SK-N-SH (cell line): ENCODE results near the gene GRIP2. TPM values are rescaled to one million over a fixed set of nuclear protein-coding genes. Genes with fewer than 3 reads are reported as not detected.

Source experiments
- CTCF ChIA-PET: fragments of 300-600, 350-600 bp; formaldehyde crosslinking; extraction: SDS; loops from one replicate; lab custom pipeline; 2021; lab: Yijun Ruan, JAX
- POLR2A ChIA-PET: fragments of 350-600 bp; sonication (Branson Sonifier 250); formaldehyde crosslinking; extraction: SDS; loops from one replicate; lab custom pipeline; 2020; ENCODE audit warnings: antibody characterized with exemption, inconsistent platforms; lab: Yijun Ruan, JAX
- DNase-seq: peaks from one replicate; pipeline ENCODE4 v3.0.0; 2012
- H2AFZ ChIP-seq: fragments of 200-600 bp; sonication (generic); 2 replicates; pipeline ENCODE4 v1.8.1; 2016; ENCODE audit warnings: antibody characterized with exemption, mild to moderate bottlenecking, low read depth
- H3F3A ChIP-seq: fragments of 200-600 bp; sonication (generic); replicated peaks from 2 replicates; pipeline ENCODE3; 2016; ENCODE audit warnings: antibody characterized with exemption, mild to moderate bottlenecking; ENCODE audit not compliant: insufficient read depth
- H3K27ac ChIP-seq, 2 experiments: fragments of 200-500 bp in 1 of 2; fragments of 200-600 bp in 1 of 2; sonication (Bioruptor generic) in 1 of 2; sonication (generic), shearing (Covaris generic) in 1 of 2; 2 replicates each; pipeline versions ENCODE4 v1.5.1 to v1.6.1; 2014 to 2016; ENCODE audit warnings: low read depth in 2 of 2, inconsistent platforms in 1 of 2, low read length in 1 of 2, mild to moderate bottlenecking in 1 of 2, mixed read lengths in 1 of 2
- H3K27me3 ChIP-seq: fragments of 200-600 bp; sonication (generic), shearing (Covaris generic); 2 replicates; pipeline ENCODE4 v1.6.1; 2016; ENCODE audit warnings: mixed run types; ENCODE audit not compliant: insufficient read depth
- H3K36me3 ChIP-seq, 2 experiments: fragments of 200-500 bp in 1 of 2; fragments of 200-600 bp in 1 of 2; sonication (Bioruptor generic) in 1 of 2; sonication (generic) in 1 of 2; replicated peaks in 1 of 2; 2 replicates each; pipeline versions ENCODE3 to v1.5.1; 2014 to 2016; ENCODE audit warnings: low read length in 1 of 2, mild to moderate bottlenecking in 1 of 2; ENCODE audit not compliant: insufficient read depth in 2 of 2, control insufficient read depth in 1 of 2
- H3K4me1 ChIP-seq, 2 experiments: fragments of 200-500 bp in 1 of 2; fragments of 200-600 bp in 1 of 2; sonication (Bioruptor generic) in 1 of 2; sonication (generic), shearing (Covaris generic) in 1 of 2; 2 replicates each; pipeline versions ENCODE4 v1.5.1 to v1.6.1; 2014 to 2016; ENCODE audit warnings: low read depth in 1 of 2, low read length in 1 of 2, mixed run types in 1 of 2; ENCODE audit not compliant: insufficient read depth in 2 of 2, control insufficient read depth in 1 of 2
- H3K4me2 ChIP-seq: fragments of 200-600 bp; sonication (generic), shearing (Covaris generic); 2 replicates; pipeline ENCODE4 v1.6.1; 2017; ENCODE audit warnings: mixed run types
- H3K4me3 ChIP-seq, 2 experiments: fragments of 200-500 bp in 1 of 2; fragments of 200-600 bp in 1 of 2; sonication (Bioruptor generic) in 1 of 2; sonication (generic), shearing (Covaris generic) in 1 of 2; 2 replicates each; pipeline versions ENCODE4 v1.5.1 to v1.8.1; 2014 to 2016; ENCODE audit warnings: low read depth in 2 of 2, inconsistent platforms in 1 of 2, low read length in 1 of 2, mild to moderate bottlenecking in 1 of 2, mixed read lengths in 1 of 2, moderate library complexity in 1 of 2
- H3K79me2 ChIP-seq: fragments of 200-600 bp; sonication (generic); 2 replicates; pipeline ENCODE4 v1.8.1; 2017; ENCODE audit warnings: mild to moderate bottlenecking; ENCODE audit not compliant: insufficient read depth
- H3K9ac ChIP-seq: fragments of 200-600 bp; sonication (generic); 2 replicates; pipeline ENCODE4 v1.6.1; 2017; ENCODE audit warnings: mixed run types
- H3K9me2 ChIP-seq: fragments of 200-600 bp; sonication (generic); 2 replicates; pipeline ENCODE4 v1.6.1; 2017; ENCODE audit warnings: mixed run types
- H3K9me3 ChIP-seq: fragments of 200-600 bp; sonication (generic); 2 replicates; pipeline ENCODE4 v1.6.1; 2017; ENCODE audit warnings: mixed run types, mild to moderate bottlenecking, moderate library complexity
- H4K20me1 ChIP-seq: fragments of 200-600 bp; sonication (generic); 2 replicates; pipeline ENCODE4 v1.6.1; 2017; ENCODE audit warnings: mild to moderate bottlenecking, mixed run types; ENCODE audit not compliant: insufficient read depth
- FOSL2 ChIP-seq: IDR thresholded peaks from 2 replicates; pipeline ENCODE4 v1.4.0; 2012; ENCODE audit warnings: low read depth, mild to moderate bottlenecking, moderate library complexity, borderline replicate concordance
- FOXJ3 ChIP-seq: sonication (generic); formaldehyde crosslinking; IDR thresholded peaks from 2 replicates; pipeline ENCODE4 v1.5.1; 2020; ENCODE audit warnings: mild to moderate bottlenecking, missing genetic modification reagents
- FOXM1 ChIP-seq: IDR thresholded peaks from 2 replicates; pipeline ENCODE4 v1.4.0; 2012; ENCODE audit warnings: low read depth, mild to moderate bottlenecking
- GABPA ChIP-seq: IDR thresholded peaks from 2 replicates; pipeline ENCODE4 v1.4.0; 2012; ENCODE audit warnings: low read depth, mild to moderate bottlenecking
- JUND ChIP-seq: IDR thresholded peaks from 2 replicates; pipeline ENCODE4 v1.4.0; 2012
- MEF2A ChIP-seq: IDR thresholded peaks from 2 replicates; pipeline ENCODE4 v1.4.0; 2012; ENCODE audit warnings: low read depth, borderline replicate concordance
- MXI1 ChIP-seq: IDR thresholded peaks from 2 replicates; pipeline ENCODE4 v1.6.1; 2012; ENCODE audit warnings: mild to moderate bottlenecking, low read depth, low read length, improper control_type of control experiment
- PBX3 ChIP-seq: IDR thresholded peaks from 2 replicates; pipeline ENCODE4; 2012
- REST ChIP-seq: IDR thresholded peaks from 2 replicates; pipeline ENCODE4 v1.6.1; 2012; ENCODE audit warnings: mild to moderate bottlenecking, low read depth, low read length, moderate library complexity
- RFX5 ChIP-seq: IDR thresholded peaks from 2 replicates; pipeline ENCODE4 v1.6.1; 2012; ENCODE audit warnings: mild to moderate bottlenecking, improper control_type of control experiment, low read length
- RXRA ChIP-seq: IDR thresholded peaks from 2 replicates; pipeline ENCODE4 v1.4.0; 2012; ENCODE audit warnings: low read depth, mild to moderate bottlenecking, borderline replicate concordance
- SIN3A ChIP-seq: IDR thresholded peaks from 2 replicates; pipeline ENCODE4 v1.6.1; 2012; ENCODE audit warnings: low read depth, mild to moderate bottlenecking, low read length, moderate library complexity, borderline replicate concordance
- SMC3 ChIP-seq: IDR thresholded peaks from 2 replicates; pipeline ENCODE4 v1.6.1; 2012; ENCODE audit warnings: low read depth, low read length, improper control_type of control experiment
- TAF1 ChIP-seq: IDR thresholded peaks from 2 replicates; pipeline ENCODE4 v1.6.1; 2012; ENCODE audit warnings: low read depth, mild to moderate bottlenecking, low read length, moderate library complexity, borderline replicate concordance
- TCF12 ChIP-seq: IDR thresholded peaks from 2 replicates; pipeline ENCODE4 v1.4.0; 2012
- USF1 ChIP-seq: IDR thresholded peaks from 2 replicates; pipeline ENCODE4 v1.4.0; 2012; ENCODE audit warnings: low read depth, borderline replicate concordance
- ZBTB33 ChIP-seq: IDR thresholded peaks from 2 replicates; pipeline ENCODE4 v1.4.0; 2012; ENCODE audit warnings: low read depth, borderline replicate concordance
- WGBS: methylation state at CpG from one replicate; pipeline ENCODE4 v1.1.6; 2017; ENCODE audit warnings: low lambda C conversion rate; 5-methylcytosine and 5-hydroxymethylcytosine counted together
- polyA plus RNA-seq, 3 experiments: library from polyadenylated mRNA; depleted of rRNA; stranded (reverse); fragments of >200 nt; gene quantifications; 2 replicates each; pipeline ENCODE4 v1.2.3, GENCODE V29; 2012
- TF ChIP-seq, protein P1 (sequence below): fragments of 150-350 bp; IDR thresholded peaks from 2 replicates; pipeline ENCODE4 v1.6.1; 2017; ENCODE audit warnings: antibody characterized with exemption, low read length, low read depth, borderline replicate concordance

Gene GRIP2
- polyA plus RNA-seq, 1 of the 3 experiments (the other 2 are of a cell fraction) = 0.15 TPM

DNA sequence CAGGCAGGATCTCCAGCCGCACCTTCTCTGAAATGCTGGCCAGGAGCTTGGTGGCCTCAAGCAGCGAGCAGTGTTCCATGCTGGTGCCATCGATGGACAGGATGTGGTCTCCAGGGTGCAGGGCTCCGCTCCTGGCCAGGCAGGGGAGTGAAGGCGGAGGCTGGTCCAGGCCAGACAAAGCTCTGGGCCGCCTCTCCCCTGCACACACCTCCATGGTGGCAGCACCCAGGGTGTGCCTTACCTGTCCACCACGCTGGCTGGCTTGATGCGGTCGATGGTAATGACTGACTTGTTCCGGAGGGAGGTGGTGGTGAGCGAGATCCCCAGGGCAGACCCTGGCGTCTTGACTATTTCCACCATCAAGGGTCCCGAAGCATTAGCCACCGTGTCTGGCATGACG lies 20.0 kb downstream of the GRIP2 start:
- no peak for DNase-seq
- no peak overlapping the region for H3K9ac ChIP-seq
- ChIA-PET CTCF (interaction anchor here (0.5 to 5.0 kb wide), 4 partner anchors 11 to 317 kb away, joined by 3 to 38 read pairs (median 8); no protein-coding TSS in a partner anchor), POLR2A (no interaction called here)
- no peak overlapping the region for H3K27ac ChIP-seq
- 73% methylated on average over 13 of the region's 15 CpGs for WGBS
- H3K9me2 ChIP-seq = no peaks in the 10 kb centered on the region
- H3K27me3 ChIP-seq = no peaks in the 10 kb centered on the region; the same call in 1 of the 2 replicates
- TF ChIP-seq RXRA (no peak), MXI1 (no peak), TAF1 (no peak), PBX3 (no peak), SMC3 (no peak), TCF12 (no peak), MEF2A (no peak)
- H3K4me2 ChIP-seq = no peak overlapping the region
- no peak overlapping the region for H3K4me3 ChIP-seq
- H2AFZ ChIP-seq = no peak overlapping the region
- no peaks in the 10 kb centered on the region for H3K36me3 ChIP-seq
- H3K79me2 ChIP-seq = no peaks in the 10 kb centered on the region
- no peaks in the 10 kb centered on the region for H3F3A ChIP-seq
- no peaks in the 10 kb centered on the region for H3K9me3 ChIP-seq
- no peaks in the 10 kb centered on the region for H4K20me1 ChIP-seq
- H3K4me1 ChIP-seq = no peaks in the 10 kb centered on the region

- WGBS = 0% methylated on average over 1 of the region's 1 CpG
- Histone ChIP-seq H3K4me2 (no peak overlapping the region), H3K79me2 (no peaks in the 10 kb centered on the region), H3K27ac (no peak overlapping the region), H3K36me3 (no peaks in the 10 kb centered on the region), H3K4me1 (no peaks in the 10 kb centered on the region), H3K4me3 (no peak overlapping the region), H2AFZ (no peak overlapping the region), H3K9me3 (no peaks in the 10 kb centered on the region), H3K9me2 (no peaks in the 10 kb centered on the region), H3K27me3 (no peaks in the 10 kb centered on the region; the same call in 1 of the 2 replicates), H4K20me1 (no peaks in the 10 kb centered on the region), H3K9ac (no peak overlapping the region), H3F3A (no peaks in the 10 kb centered on the region)
- no peak for DNase-seq
- ChIA-PET CTCF (interaction anchor here (0.8 to 5.0 kb wide), 7 partner anchors 11 to 402 kb away, joined by 3 to 38 read pairs (median 3); no protein-coding TSS in a partner anchor), POLR2A (interaction anchor here (0.7 kb wide), 1 partner anchor 362 kb away, joined by 3 read pairs; no protein-coding TSS in a partner anchor)
- TF ChIP-seq USF1 (no peak), FOXM1 (no peak), RFX5 (no peak), PBX3 (no peak), RXRA (no peak), ZBTB33 (no peak), FOSL2 (no peak), FOXJ3 (CRISPR knock-in tag) (no peak), REST (no peak), JUND (no peak), SIN3A (no peak), MEF2A (no peak), GABPA (no peak)
- TF ChIP-seq, protein P1, sequence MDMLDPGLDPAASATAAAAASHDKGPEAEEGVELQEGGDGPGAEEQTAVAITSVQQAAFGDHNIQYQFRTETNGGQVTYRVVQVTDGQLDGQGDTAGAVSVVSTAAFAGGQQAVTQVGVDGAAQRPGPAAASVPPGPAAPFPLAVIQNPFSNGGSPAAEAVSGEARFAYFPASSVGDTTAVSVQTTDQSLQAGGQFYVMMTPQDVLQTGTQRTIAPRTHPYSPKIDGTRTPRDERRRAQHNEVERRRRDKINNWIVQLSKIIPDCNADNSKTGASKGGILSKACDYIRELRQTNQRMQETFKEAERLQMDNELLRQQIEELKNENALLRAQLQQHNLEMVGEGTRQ = no peak
These were observed 20.7 kb downstream of the GRIP2 start for GRCh38 chr3:14519406-14519805.
